ENCODE results near the gene GHITM.

- TF ChIP-seq EP300 (IDR thresholded peaks at IDR 0.05; ENCODE audit: borderline replicate concordance in 1 of 2, low read depth in 1 of 2, low read length in 1 of 2) (no peak), EZH2phosphoT487 (IDR thresholded peaks at IDR 0.05; ENCODE audit: borderline replicate concordance, low read depth) (no peak)
Observed at GRCh38 chr10:84201244-84201606, 61.9 kb downstream of the GHITM start.
